Measurements from ENCODE around the gene TMEM167A.

Gene TMEM167A

DNA sequence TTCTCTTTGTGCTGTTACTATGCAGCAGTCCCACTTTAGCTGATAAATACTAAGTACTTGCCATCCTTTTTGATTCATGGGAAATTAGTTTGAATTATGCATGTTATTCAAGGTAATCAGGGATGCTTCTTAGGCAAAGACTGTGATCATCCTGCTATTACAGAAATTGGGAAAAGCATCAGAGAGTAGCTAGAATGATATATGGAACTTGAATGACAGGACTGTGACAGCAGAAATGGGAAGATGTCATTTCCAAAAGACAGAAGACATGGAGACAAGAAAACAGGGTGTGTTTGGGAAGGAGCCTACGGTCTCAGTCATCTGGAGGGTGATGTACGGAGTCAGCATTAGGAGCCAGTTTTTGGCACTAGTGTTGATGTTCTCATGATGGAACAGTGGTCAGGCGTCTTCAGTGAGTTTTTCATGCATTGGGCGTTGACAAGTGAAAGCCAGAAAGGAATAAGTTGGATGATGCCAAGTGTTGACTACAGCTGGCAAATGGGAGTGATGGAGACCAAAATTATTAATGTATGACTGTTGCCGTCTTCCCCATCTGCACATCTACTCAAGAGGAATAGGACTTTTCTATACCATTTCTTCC is 70.4 kb downstream of the TMEM167A start:
- DNase-seq (ENCODE audit: low read depth): no peak
- no peak overlapping the region for H3K4me3 ChIP-seq (ENCODE audit: low read length)
- TF ChIP-seq, protein P1, sequence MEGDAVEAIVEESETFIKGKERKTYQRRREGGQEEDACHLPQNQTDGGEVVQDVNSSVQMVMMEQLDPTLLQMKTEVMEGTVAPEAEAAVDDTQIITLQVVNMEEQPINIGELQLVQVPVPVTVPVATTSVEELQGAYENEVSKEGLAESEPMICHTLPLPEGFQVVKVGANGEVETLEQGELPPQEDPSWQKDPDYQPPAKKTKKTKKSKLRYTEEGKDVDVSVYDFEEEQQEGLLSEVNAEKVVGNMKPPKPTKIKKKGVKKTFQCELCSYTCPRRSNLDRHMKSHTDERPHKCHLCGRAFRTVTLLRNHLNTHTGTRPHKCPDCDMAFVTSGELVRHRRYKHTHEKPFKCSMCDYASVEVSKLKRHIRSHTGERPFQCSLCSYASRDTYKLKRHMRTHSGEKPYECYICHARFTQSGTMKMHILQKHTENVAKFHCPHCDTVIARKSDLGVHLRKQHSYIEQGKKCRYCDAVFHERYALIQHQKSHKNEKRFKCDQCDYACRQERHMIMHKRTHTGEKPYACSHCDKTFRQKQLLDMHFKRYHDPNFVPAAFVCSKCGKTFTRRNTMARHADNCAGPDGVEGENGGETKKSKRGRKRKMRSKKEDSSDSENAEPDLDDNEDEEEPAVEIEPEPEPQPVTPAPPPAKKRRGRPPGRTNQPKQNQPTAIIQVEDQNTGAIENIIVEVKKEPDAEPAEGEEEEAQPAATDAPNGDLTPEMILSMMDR (conservative IDR thresholded peaks at IDR 0.05; ENCODE audit: low read length): no peak

DNA sequence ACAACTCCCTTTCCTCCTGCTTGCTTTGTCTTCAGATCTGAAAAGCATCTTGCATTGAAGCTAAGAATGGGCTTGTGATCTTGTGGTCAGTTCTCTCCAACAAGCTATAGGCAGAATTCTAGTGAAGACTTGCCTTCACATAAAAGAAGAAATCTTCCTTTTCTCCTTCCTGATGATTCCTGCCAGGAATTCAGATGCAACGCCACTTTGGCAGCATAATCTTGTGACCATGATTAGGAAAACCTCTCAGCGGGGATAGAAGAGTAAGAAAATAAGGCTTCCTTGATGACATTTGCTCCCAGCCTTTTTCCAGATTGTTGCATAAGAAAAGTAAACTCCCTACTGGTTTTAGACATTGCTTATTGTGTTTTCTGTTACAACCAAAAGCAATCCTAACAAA is 73.4 kb downstream of the TMEM167A start:
- DNase-seq (ENCODE audit: low read depth): no peak
- H3K4me3 ChIP-seq (ENCODE audit: low read length): no peak overlapping the region
- TF ChIP-seq, protein P1 (conservative IDR thresholded peaks at IDR 0.05; ENCODE audit: low read length): no peak
